ENCODE data around the gene TP53I11.

Gene TP53I11, protein sequence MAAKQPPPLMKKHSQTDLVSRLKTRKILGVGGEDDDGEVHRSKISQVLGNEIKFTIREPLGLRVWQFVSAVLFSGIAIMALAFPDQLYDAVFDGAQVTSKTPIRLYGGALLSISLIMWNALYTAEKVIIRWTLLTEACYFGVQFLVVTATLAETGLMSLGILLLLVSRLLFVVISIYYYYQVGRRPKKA
- long read RNA-seq, donor 1, transcript TP53I11-208 (7 exons, 2,647 nt), result major isoform, 10 of 16 reads
- long read RNA-seq, donor 1, partial matches to known transcripts, result 0 of 16 reads
- long read RNA-seq, donor 1, other reads (novel, unspliced or antisense), result 0 of 16 reads
- long read RNA-seq, donor 2, transcript TP53I11-208 (7 exons, 2,647 nt), result major isoform, 6 of 7 reads
- long read RNA-seq, donor 2, partial matches to known transcripts, result 0 of 7 reads
- long read RNA-seq, donor 2, other reads (novel, unspliced or antisense), result 0 of 7 reads
- long read RNA-seq, donor 3, transcript TP53I11-208 (7 exons, 2,647 nt), result major isoform, 8 of 11 reads
- long read RNA-seq, donor 3, partial matches to known transcripts, result 0 of 11 reads
- long read RNA-seq, donor 3, other reads (novel, unspliced or antisense), result 0 of 11 reads
- long read RNA-seq, donor 4, transcript TP53I11-208 (7 exons, 2,647 nt), result major isoform, 13 of 14 reads
- long read RNA-seq, donor 4, partial matches to known transcripts, result 0 of 14 reads
- long read RNA-seq, donor 4, other reads (novel, unspliced or antisense), result 0 of 14 reads
- long read RNA-seq, donor 5, transcript TP53I11-208 (7 exons, 2,647 nt), result major isoform, 13 of 14 reads
- long read RNA-seq, donor 5, partial matches to known transcripts, result 0 of 14 reads
- long read RNA-seq, donor 5, other reads (novel, unspliced or antisense), result 0 of 14 reads
- long read RNA-seq, donor 6, transcript TP53I11-208 (7 exons, 2,647 nt), result major isoform, 22 of 33 reads
- long read RNA-seq, donor 6, partial matches to known transcripts, result 7 of 33 reads
- long read RNA-seq, donor 6, other reads (novel, unspliced or antisense), result 0 of 33 reads
- long read RNA-seq, donor 7, transcript TP53I11-208 (7 exons, 2,647 nt), result major isoform, 22 of 33 reads
- long read RNA-seq, donor 7, partial matches to known transcripts, result 5 of 33 reads
- long read RNA-seq, donor 7, other reads (novel, unspliced or antisense), result 0 of 33 reads
- long read RNA-seq, donor 8, transcript TP53I11-208 (7 exons, 2,647 nt), result major isoform, 14 of 24 reads
- long read RNA-seq, donor 8, partial matches to known transcripts, result 0 of 24 reads
- long read RNA-seq, donor 8, other reads (novel, unspliced or antisense), result 0 of 24 reads

- peak; percentile 67 for DNase-seq
Observed at GRCh38 chr11:44950625-44951476, at the start of gene TP53I11. Gene TP53I11, minus strand, starts transcription at chr11:44950883. Its CDS starts 12,548 bp downstream, at chr11:44938335.

DNA sequence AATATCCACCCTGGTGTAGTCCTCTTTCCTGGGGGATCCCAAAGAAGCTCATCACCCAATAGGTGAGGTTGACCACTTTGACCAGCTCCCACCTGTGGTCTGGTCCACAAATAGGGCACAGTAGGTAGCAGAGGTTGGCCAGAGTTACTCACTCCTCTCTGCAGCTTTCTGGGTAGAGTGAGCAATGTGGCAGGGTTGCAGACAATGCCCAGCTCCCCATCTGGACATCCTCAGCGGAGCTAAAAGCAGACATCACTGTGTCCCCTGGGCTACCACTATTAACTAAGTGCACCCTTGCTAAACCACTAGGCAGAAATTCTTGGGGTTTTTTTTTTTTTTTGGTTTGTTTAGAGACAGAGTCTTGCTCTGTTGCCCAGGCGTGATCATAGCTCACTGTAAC lies 48.4 kb upstream of the TP53I11 start:
- DNase-seq, result no peak

GRCh38 chr11:44998051-44998450 lies 47.4 kb upstream of the TP53I11 start:
- DNase-seq, result no peak

DNA sequence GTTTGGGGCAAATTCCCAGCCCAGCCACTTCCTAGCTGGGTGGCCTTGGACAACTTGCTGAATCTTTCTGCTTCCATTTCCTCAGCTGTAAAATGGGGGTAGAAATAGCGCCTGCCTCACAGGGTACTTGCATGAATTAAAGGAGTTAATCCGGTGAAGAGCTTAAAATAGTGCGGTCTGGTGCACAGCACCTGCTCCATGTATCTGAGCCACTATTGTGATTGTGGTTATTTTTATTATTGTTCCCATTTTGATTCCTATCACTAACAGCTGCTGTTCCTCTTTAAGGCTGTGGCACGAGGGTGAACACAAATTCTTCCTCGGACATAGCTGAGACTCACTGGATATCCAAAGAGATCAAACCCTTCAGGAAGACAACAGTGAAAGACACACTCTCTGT lies 46.9 kb upstream of the TP53I11 start:
- no peak for DNase-seq

DNA sequence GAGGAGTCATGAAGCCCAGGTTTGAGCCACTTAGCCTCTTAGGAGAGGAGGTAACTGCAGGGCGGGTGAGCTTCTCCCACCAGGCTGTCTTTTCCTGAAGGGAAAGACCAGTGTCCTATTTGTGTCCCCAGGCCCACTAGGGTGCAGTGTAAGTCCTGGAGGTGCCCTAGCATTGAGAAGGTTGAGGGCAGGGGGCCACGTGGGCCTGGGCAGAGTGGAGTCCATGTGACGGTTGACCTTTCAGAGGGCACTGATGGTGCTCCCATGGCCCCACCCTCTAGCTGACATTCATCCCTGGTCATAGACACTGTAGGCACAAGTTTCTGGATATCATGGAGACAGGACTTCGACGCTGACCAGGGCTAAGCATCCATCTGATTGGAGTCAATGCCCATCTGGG lies 44.1 kb upstream of the TP53I11 start:
- DNase-seq, result no peak

GRCh38 chr11:44993971-44994704 lies 43.5 kb upstream of the TP53I11 start:
- no peak for DNase-seq

GRCh38 chr11:44992774-44993173 lies 42.1 kb upstream of the TP53I11 start:
- DNase-seq, result no peak

- DNase-seq, result no peak
Observed at GRCh38 chr11:44992181-44992582, 41.5 kb upstream of the TP53I11 start.

GRCh38 chr11:44990665-44991064 lies 40.0 kb upstream of the TP53I11 start:
- DNase-seq, result no peak

GRCh38 chr11:44989831-44990566 lies 39.3 kb upstream of the TP53I11 start:
- DNase-seq, result no peak

DNA sequence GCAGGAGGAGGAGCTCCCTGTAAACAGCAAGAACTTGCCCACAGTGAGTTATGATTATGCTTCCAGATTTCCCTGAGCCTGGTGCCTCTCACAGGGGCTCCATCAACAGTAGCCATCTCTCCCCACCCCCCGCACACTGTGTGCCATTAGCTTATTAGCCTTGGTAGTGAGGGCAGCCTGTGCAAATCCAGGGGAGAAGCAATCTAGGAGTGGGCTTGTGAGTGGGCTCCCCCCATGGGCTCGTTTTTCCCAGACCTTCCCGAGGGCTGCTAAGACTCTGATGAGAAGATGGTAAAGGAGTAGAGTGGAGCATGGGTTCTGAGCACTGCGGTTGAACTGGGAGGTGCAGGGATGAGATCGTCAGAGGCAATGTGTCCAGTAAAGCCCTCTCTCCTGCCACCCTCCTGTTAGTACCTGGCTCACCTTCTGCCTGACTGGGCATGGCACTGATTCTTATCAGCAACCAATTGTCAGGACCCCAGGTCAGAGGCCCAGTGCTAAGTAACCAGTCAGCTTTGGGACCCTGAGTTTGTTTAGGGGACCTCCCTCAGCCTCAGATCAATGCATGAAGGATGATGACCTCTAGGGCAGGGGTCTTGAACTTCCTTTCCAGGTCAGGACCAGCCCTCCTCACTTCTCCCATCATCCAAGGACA lies 38.4 kb upstream of the TP53I11 start:
- no peak for DNase-seq

DNA sequence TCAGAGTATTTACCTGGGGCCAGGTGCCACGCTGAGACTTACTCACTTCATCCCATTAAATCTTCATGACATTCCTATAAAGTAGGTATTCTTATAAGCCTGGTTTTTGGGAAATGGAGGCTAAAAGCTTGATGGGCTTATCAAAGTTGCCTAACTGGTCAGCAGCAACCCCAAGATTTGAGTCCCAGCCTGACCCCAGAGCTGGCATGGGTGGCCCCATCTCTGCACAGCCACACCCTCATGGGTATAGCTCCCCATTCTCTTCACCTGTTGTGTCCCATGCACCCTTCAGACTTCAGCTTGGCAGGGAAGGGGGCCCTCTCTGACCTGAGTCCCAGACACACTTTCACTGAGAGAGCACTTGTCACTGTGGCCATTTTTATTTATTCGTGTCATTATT lies 37.4 kb upstream of the TP53I11 start:
- DNase-seq, result no peak

DNA sequence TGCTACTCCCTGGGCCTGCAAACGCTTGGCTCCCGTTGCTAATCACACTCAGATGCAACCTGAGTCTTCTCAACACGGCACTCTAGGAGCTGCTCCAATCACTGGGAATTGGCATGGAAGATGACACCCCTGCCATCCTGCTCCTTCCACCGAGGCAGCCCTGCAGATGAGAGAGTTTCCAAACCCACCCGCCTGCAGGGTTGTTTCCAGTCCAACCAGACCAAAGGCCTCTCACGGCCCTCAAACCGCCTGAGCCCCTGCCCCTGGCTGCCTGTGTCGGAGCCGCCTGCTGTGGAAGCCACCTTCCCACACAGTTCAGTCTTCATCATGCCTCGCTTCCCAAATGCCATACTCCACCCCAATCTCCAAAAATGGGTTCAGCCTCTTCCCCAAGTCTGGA lies 36.8 kb upstream of the TP53I11 start:
- DNase-seq, result no peak

DNA sequence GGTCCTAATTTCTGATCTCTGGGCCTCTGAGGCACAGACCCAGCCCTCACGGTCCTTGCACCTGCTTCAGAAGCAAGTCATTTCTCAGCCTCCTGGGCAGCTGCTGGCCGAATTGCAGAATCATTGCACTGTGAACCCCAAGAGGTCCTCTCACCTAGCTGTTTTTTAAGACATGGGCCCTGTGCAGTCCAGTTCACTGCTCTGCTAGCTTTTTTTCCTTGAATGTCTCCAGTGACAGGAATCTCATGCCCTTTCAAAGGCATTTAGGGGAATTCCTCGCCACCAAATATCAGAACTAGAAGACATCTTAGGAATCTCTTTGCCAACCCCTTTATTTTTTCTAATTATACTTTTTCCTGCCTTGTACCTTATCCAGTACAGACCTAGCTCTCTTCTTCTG lies 35.6 kb upstream of the TP53I11 start:
- DNase-seq, result no peak

DNA sequence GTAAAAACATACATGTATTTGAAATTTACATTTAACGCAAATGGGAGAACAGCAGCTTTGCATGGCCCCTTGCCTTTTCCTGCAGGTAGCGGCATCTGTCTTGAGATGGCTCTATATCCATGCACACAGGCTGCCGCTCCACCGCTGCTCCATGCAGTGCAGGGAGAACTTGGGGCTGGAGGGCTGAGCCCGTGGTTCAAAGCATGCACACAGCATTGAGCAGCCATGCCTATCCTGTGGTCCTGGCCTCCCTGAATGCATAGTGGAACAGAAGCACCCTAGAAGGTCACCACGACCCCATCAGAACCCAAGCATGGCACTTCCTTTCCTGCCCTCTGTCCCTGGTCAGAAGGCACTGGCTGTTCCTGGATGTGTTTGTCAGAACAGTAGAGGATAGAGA lies 35.0 kb upstream of the TP53I11 start:
- no peak for DNase-seq

- no peak for DNase-seq
Observed at GRCh38 chr11:44983786-44984185, 33.1 kb upstream of the TP53I11 start.

- no peak for DNase-seq
Observed at GRCh38 chr11:44982496-44983062, 31.9 kb upstream of the TP53I11 start.

DNA sequence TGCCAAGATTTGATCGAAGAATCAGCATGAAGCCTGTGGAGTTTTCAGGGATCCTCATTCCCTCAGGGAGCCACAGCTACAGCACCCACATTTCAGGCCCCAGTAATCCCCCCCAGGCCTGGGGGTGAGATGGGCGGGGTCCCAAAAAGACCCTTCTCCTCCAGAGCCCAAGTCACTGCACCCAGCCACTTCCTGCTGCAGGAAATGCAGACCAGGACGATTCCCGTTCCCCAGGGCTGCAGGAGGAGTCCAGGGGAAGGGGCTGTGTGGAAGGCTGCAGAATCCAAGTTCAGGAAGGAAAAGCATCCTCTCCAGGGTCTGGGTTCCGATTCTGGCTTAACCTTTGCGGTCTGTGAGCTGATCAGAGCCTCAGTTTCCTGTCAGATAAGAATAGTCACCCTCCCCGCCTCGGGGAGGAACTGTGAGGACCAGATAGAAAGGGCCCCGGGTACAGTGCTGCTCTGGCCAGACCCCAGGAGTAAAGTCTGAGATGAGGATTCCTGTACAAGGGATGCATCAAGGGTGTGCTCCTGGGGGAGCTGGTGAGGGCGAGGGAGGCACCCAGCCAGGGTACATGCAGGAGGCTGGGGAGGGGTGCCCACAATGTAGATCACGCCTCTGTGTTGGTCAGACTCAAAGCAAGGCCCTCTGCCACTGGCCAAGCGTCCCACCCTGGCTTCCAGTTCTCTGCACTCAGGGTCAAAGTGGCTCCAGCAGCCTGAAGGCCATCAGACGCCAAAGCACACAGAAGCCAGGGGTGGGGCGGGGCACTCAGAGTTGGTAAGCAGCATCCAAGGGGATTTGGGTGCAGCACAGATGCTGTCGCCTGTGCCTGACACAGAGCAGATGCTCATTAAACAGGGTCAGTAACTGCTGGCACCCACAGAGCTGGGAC lies 30.1 kb upstream of the TP53I11 start:
- DNase-seq, result no peak

All from right kidney (tissue), 9 donors.